ENCODE measurements around the gene YPEL3. TPM values are rescaled to one million over a fixed set of nuclear protein-coding genes. Genes with fewer than 3 reads are reported as not detected.

The YPEL3 gene
- total and polyA plus RNA-seq, 12 donors, result 14.6 to 454 (median 94.5) TPM

- TF ChIP-seq POLR2A (IDR thresholded peaks at IDR 0.05) (no peak), CTCF (IDR thresholded peaks at IDR 0.05) (no peak)
- Histone ChIP-seq H3K4me3 (peak overlapping the region in 3 of 4 donors; percentile 35 to 91 (median 64)), H3K36me3 (replicated peaks in 1 of 2) (peaks cover 0 to 23% of the 10 kb centered on the region in 2 donors), H3K27me3 (no peaks in the 10 kb centered on the region), H3K27ac (peak overlapping the region in 4 of 5 donors; percentile 71 to 95 (median 90)), H3K4me1 (replicated peaks in 1 of 2) (peaks cover 7 to 26% of the 10 kb centered on the region in 2 donors), H3K9me3 (replicated peaks in 1 of 3) (no peaks in the 10 kb centered on the region)
- intact Hi-C loops (cut with DNase I), result loop anchor here in 1 of 2 donors (10.0 kb wide), 1 partner anchor 62 kb away; the partner anchor contains the start of gene CORO1A
- WGBS, 4 donors, result 1 to 8% (median 2%) methylated on average over 5 to 42 of the region's 42 CpGs
- peak in 3 of 7 donors; percentile 16 to 37 (median 29) for DNase-seq
Measured at GRCh38 chr16:30122604-30123160, 26.7 kb upstream of the YPEL3 start.

DNA sequence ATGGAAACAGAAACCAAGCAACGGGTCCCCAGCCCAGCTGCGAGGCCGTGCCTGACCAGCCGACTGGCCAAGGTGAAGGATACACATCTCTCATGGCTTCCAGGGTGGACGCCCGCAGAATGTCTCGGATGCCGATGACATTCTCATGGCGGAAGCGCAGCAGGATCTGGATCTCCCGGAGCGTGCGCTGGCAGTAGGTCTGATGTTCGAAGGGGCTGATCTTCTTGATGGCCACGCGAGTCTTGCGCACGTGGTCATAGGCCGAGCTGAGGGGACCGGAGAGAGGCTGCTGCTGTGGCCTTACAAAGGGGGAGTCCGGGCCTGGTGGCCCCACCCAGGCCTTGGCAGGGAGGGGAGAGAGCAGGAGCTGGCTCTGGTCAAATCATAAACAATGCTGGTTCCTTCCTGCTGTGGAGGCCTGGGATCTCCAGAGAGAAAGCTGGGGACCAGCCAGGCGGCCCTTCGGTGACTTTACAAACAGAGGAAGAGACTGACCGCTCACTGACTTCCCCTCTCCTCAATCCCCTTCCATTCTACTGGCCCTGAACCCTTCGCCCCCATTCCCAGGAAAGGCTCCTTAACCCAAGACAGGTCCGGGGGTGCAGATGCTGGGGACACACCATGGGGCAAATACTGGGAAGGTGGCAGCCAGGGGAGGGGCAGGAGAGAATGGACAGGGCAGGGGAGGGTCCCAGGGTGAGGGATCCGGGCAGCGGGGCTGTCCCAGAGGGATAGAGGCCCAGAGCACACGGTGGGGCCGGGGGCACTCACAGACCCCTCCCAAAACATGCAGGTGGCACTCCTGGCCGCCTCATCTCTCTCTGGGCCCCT, 25.9 kb upstream of the YPEL3 start:
- intact Hi-C loops (cut with DNase I), result loop anchor here in 1 of 2 donors (10.0 kb wide), 1 partner anchor 63 kb away; the partner anchor contains the start of gene CORO1A
- Histone ChIP-seq H3K4me3 (peak overlapping the region in 3 of 4 donors; percentile 35 to 91 (median 64)), H3K27me3 (no peaks in the 10 kb centered on the region), H3K36me3 (replicated peaks in 1 of 2) (peaks cover 0 to 31% of the 10 kb centered on the region in 2 donors), H3K27ac (peak overlapping the region in 4 of 5 donors; percentile 71 to 95 (median 90)), H3K4me1 (replicated peaks in 1 of 2) (peaks cover 7 to 26% of the 10 kb centered on the region in 2 donors), H3K9me3 (replicated peaks in 1 of 3) (no peaks in the 10 kb centered on the region)
- WGBS, 4 donors, result 56 to 72% (median 58%) methylated on average over 25 to 31 of the region's 31 CpGs
- peak; percentile 49 to 81 (median 58) for DNase-seq
- TF ChIP-seq CTCF (IDR thresholded peaks at IDR 0.05) (no peak), POLR2A (IDR thresholded peaks at IDR 0.05) (no peak)

DNA sequence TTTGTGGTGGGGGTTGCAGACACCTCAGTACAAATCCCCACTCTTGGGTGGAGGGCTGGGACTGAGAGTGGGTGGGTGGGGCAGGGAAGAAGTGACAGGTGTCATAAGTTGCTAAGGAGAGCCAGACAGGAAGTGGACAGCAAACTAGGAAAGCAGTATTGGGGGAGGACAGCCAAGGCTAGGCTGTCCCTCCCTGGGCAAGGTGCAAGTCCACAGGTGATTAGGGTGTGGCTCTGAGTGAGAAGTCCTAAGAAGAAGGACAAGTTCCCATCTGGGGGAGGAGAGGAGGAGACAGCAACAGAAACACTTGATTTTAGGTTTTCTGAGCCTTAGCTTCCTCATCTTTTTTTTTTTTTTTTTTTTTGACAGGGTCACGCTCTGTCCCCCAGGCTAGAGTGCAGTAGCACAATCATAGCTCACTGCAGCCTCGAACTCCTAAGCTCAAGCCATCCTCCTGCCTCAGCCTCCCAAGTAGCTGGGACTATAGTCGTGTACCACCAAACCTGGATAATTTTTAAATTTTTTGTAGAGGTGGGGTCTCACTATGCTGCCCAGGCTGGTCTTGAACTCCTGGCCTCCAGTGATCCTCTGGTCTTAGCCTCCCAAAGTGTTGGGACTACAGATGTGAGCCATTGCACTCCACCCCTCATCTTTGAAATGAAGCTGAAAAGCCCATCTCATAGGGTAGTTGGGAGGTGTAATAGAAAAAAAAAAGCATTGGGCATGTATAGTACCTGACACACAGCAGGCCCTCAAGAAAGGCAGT, 24.5 kb upstream of the YPEL3 start:
- H3K36me3 ChIP-seq (replicated peaks in 1 of 2), result peaks cover 0 to 43% of the 10 kb centered on the region in 2 donors
- H3K9me3 ChIP-seq (replicated peaks in 1 of 3), result no peaks in the 10 kb centered on the region
- no peak overlapping the region for H3K4me3 ChIP-seq
- H3K4me1 ChIP-seq (replicated peaks in 1 of 2), result peaks cover 7 to 26% of the 10 kb centered on the region in 2 donors
- 95 to 98% (median 97%) methylated on average over 3 of the region's 3 CpGs for WGBS, 4 donors
- DNase-seq, result no peak
- H3K27me3 ChIP-seq, result no peaks in the 10 kb centered on the region
- intact Hi-C loops (cut with DNase I), result loop anchor here in 1 of 2 donors (10.0 kb wide), 1 partner anchor 64 kb away; the partner anchor contains the start of gene CORO1A
- no peak for TF ChIP-seq CTCF (IDR thresholded peaks at IDR 0.05)
- TF ChIP-seq POLR2A (IDR thresholded peaks at IDR 0.05), result no peak
- H3K27ac ChIP-seq, result peak overlapping the region in 1 of 5 donors; percentile 95

All from adrenal gland (tissue), 12 donors.